GM18873 (cell line): ENCODE results near the gene LPCAT2.

Source experiments
- ATAC-seq: cut with Tn5 transposase; IDR thresholded peaks from one replicate; pipeline ENCODE4 v1.9.1; 2021; ENCODE audit warnings: mild to moderate bottlenecking, moderate library complexity, moderate number of reproducible peaks; ENCODE audit not compliant: unreplicated experiment, low FRiP score

LPCAT2 gene

DNA sequence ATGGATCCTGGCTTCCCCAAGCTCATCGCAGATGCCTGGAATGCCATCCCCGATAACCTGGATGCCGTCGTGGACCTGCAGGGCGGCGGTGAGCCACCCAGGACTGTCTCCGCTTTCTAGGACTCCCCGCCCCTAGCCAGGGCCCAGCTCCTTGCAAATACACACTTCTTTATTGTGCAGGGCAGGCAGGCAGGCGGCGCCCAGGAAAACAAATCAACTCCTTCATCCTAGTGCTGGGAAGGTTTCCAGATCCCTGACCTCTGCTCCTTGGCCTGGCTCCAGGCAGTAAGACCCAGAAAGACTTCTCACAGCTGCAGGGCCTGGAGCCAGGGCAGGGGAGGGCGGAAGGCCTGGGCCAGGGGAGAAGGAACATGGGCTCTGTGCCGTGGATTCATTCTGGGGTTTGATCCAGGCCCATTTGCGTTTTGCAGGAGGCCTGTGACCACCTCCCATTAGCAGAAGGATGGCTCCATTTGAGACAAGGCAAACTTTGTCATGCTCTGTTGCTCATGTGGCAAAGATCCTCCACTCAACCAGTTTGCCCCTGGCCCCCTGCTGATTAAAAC is 6.0 kb upstream of the LPCAT2 start:
- ATAC-seq = no peak

GRCh38 chr16:55503726-55504550 is 4.9 kb upstream of the LPCAT2 start:
- no peak for ATAC-seq

DNA sequence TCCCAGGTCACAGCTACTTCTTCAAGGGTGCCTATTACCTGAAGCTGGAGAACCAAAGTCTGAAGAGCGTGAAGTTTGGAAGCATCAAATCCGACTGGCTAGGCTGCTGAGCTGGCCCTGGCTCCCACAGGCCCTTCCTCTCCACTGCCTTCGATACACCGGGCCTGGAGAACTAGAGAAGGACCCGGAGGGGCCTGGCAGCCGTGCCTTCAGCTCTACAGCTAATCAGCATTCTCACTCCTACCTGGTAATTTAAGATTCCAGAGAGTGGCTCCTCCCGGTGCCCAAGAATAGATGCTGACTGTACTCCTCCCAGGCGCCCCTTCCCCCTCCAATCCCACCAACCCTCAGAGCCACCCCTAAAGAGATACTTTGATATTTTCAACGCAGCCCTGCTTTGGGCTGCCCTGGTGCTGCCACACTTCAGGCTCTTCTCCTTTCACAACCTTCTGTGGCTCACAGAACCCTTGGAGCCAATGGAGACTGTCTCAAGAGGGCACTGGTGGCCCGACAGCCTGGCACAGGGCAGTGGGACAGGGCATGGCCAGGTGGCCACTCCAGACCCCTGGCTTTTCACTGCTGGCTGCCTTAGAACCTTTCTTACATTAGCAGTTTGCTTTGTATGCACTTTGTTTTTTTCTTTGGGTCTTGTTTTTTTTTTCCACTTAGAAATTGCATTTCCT is 3.4 kb upstream of the LPCAT2 start:
- no peak for ATAC-seq

DNA sequence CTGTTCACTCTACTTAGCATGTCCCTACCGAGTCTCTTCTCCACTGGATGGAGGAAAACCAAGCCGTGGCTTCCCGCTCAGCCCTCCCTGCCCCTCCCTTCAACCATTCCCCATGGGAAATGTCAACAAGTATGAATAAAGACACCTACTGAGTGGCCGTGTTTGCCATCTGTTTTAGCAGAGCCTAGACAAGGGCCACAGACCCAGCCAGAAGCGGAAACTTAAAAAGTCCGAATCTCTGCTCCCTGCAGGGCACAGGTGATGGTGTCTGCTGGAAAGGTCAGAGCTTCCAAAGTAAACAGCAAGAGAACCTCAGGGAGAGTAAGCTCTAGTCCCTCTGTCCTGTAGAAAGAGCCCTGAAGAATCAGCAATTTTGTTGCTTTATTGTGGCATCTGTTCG is 2.8 kb upstream of the LPCAT2 start:
- ATAC-seq = no peak

GRCh38 chr16:55506708-55507107 is 2.2 kb upstream of the LPCAT2 start:
- no peak for ATAC-seq

DNA sequence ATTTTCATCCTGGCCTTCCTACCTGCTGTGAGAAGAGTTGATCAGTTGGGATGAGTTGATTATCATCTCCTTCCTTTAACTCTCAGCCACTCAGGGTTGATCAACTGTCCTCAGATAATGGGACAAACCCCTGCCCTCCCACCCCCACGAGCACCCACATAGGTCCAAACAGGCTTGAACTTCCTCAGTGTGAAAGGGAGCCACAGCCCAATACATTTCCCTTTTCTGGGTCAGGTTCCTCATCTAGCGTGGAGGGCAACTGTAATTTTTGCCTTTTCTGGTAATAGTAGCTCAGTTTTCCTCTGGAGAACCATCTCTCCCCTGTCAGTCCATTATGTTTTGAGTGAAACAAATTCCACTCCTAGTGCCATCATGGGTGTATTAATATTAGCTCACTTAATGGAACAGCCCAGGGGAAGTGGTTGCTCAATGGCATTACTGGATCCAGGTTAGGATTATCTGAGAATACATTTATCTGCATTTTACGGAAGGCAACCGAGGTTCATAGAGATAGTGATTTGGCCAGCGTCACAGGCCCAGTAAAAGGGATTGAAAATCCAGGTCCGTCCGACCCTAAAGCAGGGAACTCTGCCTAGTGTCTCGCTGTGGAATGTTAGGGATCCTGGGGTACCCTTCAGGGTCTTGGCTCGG is 476 bp upstream of the LPCAT2 start:
- ATAC-seq = no peak

GRCh38 chr16:55510185-55510805 is 1.4 kb downstream of the LPCAT2 start:
- ATAC-seq = no peak

- no peak for ATAC-seq
Observed at GRCh38 chr16:55512941-55513340, 4.1 kb downstream of the LPCAT2 start.

DNA sequence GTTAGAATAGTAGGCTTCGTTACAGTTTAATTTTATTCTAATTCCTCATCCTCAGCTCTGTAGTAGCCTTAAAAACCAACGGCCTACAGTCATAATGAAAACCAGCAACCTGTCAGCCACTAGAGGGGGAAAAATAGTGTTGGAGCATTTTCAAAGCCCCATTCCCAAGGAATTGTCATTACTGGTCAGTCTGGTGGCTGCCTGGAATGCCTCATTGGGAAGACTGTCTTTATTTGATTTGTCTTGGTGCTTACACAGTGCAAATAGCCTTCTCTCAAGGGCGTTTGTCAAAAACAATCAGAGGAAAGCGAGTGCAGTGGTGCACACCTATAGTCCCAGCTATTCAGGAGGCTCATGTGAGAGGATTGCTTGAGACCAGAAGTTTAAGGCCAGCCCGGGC is 4.7 kb downstream of the LPCAT2 start:
- ATAC-seq = no peak

DNA sequence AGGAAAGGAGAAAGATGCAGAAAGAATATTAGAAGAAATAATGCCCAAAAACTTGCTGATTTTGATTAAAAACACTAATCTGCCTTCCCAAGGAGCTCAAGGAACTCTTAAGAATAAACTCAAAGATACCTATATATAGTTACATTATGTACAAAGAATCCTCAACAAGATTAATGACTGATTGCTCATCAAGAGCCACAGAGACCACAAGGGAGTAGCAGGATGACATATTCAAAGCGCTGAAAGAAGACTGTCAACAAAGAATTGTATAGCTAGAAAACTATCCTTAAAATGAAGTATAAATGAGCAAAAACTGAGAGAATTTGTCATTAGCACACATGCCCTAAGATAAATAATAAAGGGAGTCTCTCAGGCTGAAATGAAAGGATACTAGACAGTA is 6.2 kb downstream of the LPCAT2 start:
- no peak for ATAC-seq

DNA sequence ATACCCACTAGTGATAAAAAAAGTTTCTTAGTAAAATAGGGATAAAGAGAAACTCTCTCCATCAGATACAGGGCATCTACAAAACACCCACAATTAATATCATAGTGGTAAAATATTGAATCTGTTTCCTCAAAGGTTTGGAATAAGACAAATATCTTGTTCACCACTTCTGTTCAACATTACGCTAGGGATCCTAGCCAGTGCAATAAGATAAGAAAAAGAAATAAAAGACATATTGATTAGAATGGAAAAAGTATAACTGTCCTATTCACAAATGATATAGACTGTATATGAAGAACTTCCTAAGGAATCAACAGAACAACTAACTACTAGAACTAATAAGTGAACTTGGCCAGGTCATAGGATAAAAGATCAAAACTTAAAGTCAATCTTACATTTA is 12.9 kb downstream of the LPCAT2 start:
- no peak for ATAC-seq

- ATAC-seq = no peak
Observed at GRCh38 chr16:55526441-55526840, 17.6 kb downstream of the LPCAT2 start.

DNA sequence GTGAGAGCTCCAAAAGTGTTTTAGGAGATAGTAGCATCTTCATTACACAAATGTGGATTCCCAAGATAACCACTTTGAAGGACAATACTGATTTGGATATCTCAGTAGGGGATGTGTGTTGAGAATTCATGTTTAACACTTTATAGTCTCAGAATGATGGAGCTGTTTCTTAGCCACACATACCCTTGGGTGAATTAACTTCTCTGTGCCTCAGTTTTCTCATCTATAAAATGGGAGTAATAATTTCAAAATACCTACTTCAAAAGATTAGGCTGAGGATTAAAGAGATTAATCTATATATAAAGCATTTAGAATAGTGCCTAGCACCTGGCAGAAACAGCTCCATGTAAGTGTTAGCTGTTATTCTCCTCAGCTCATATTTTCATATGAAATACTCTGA is 19.0 kb downstream of the LPCAT2 start:
- ATAC-seq = no peak

GRCh38 chr16:55529018-55529417 is 20.1 kb downstream of the LPCAT2 start:
- ATAC-seq = no peak

DNA sequence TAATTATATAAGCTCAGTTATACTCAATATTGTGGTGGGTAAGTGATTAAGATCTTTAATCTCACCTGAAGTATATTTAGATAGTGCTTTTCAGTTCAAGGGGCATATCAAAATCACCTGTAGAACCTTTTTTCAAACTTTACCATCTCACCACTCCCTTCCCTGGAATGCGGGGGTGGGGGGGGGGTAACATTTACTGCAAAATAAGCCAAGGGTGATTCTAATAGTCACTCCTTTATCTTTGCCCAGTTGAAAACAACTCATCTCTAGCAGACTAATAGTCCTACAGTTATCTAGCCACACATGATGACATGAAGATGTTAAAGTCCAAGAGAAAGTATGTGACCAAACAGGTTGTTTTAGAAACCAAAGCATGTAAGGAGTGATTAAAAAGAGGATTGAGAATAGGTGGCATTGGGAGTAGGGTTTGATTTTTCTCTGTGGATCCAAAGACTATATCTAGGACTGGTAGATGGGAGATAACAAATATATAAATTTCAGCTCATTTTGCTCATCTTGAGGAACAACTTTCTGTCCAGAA is 21.5 kb downstream of the LPCAT2 start:
- ATAC-seq = no peak

DNA sequence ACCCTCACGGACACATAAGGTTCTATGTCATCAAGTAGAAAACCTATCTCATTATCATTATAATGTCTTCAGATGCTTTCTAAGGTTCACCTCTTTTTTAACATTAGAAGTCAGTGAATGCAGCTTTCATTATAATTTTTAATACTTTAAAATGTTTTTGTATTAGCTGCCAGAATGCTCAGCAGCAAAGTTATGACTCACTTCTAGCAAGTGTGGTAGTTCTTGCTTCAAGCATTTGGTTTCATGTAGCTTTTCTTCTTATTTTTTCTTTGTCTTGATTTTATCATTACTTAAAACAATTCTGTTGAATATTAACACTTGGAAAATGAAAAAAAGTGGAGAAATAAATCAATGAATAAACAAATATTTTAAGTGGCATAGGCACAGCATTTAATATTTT is 23.4 kb downstream of the LPCAT2 start:
- no peak for ATAC-seq

- ATAC-seq = no peak
Observed at GRCh38 chr16:55534756-55535155, 25.9 kb downstream of the LPCAT2 start.

- ATAC-seq = no peak
Observed at GRCh38 chr16:55539049-55539448, 30.2 kb downstream of the LPCAT2 start.

DNA sequence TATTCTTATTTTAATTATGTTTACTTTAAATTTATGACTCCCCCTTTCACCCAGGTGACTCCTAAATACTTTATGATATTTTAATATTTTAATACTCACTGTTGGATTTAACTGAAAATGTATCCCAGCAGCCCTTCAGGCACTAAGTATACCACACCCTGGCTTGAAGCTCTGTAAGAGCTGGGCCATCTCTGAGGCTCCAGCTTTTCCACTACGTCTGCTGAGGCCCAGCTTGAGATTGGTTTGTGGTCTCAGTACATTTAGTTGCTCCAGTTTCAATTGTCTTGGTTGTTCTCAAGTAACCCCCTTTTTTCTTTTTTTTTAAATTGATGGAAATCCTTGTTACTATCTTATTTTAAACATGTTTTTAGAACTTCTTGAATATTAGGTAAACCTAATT is 30.6 kb downstream of the LPCAT2 start:
- no peak for ATAC-seq

- ATAC-seq = no peak
Observed at GRCh38 chr16:55540221-55540620, 31.3 kb downstream of the LPCAT2 start.
